Liver (tissue), 9 donors: Measurements from ENCODE around the gene VWF. TPM values are rescaled to one million over a fixed set of nuclear protein-coding genes. Genes with fewer than 3 reads are reported as not detected.

Experiments
- DNase-seq: peaks from one replicate; pipeline ENCODE4 v3.0.0-alpha.2; 2017; ENCODE audit warnings: low spot score
- H3K27ac ChIP-seq, 2 donors: one replicate each; pipeline ENCODE4 v1.7.0; 2013; ENCODE audit warnings: inconsistent platforms in 2 of 2, low read length in 2 of 2, control low read depth in 1 of 2, low read depth in 1 of 2, mild to moderate bottlenecking in 1 of 2
- H3K27me3 ChIP-seq, 4 donors: one replicate each; pipeline versions ENCODE4 v1.6.1 to v1.7.0; 2013; ENCODE audit warnings: low read length in 3 of 4, inconsistent platforms in 1 of 4, mild to moderate bottlenecking in 1 of 4, moderate library complexity in 1 of 4; ENCODE audit not compliant: control insufficient read depth in 4 of 4, insufficient read depth in 4 of 4
- H3K36me3 ChIP-seq, 4 donors: one replicate each; pipeline versions ENCODE4 v1.6.1 to v1.7.0; 2013; ENCODE audit warnings: low read length in 3 of 4, mild to moderate bottlenecking in 3 of 4, low read depth in 1 of 4, moderate library complexity in 1 of 4; ENCODE audit not compliant: control insufficient read depth in 4 of 4, insufficient read depth in 3 of 4
- H3K4me1 ChIP-seq, 4 donors: one replicate each; pipeline versions ENCODE4 v1.6.1 to v1.7.0; 2013; ENCODE audit warnings: low read length in 3 of 4, mild to moderate bottlenecking in 3 of 4, moderate library complexity in 1 of 4; ENCODE audit not compliant: control insufficient read depth in 4 of 4, insufficient read depth in 4 of 4
- H3K4me3 ChIP-seq, 3 donors: one replicate each; pipeline versions ENCODE4 v1.6.1 to v1.7.0; 2013; ENCODE audit warnings: low read length in 3 of 3, control low read depth in 1 of 3, low read depth in 1 of 3, mild to moderate bottlenecking in 1 of 3
- H3K9ac ChIP-seq, 2 donors: one replicate each; pipeline ENCODE4 v1.7.0; 2013; ENCODE audit warnings: low read length in 2 of 2, mild to moderate bottlenecking in 2 of 2, moderate library complexity in 2 of 2, control low read depth in 1 of 2, low read depth in 1 of 2
- H3K9me3 ChIP-seq, 4 donors: one replicate each; pipeline versions ENCODE4 v1.6.1 to v1.7.0; 2013; ENCODE audit warnings: low read length in 3 of 4; ENCODE audit not compliant: control insufficient read depth in 4 of 4
- EGR1 ChIP-seq, 2 donors: IDR thresholded peaks; 2 replicates each; pipeline ENCODE4 v1.6.1; 2016 to 2018; ENCODE audit warnings: antibody characterized with exemption in 2 of 2, low read depth in 2 of 2
- FOXA1 ChIP-seq: IDR thresholded peaks from 2 replicates; pipeline ENCODE4 v1.6.1; 2016; ENCODE audit warnings: antibody characterized with exemption
- HNF4A ChIP-seq, 2 donors: conservative IDR thresholded peaks; 2 replicates each; pipeline ENCODE4 v1.6.1; 2016; ENCODE audit warnings: antibody characterized with exemption in 2 of 2, mild to moderate bottlenecking in 2 of 2
- JUND ChIP-seq, 2 donors: IDR thresholded peaks; 2 replicates each; pipeline ENCODE4 v1.6.1; 2016; ENCODE audit warnings: antibody characterized with exemption in 2 of 2
- NR2F2 ChIP-seq: IDR thresholded peaks from 2 replicates; pipeline ENCODE4 v1.6.1; 2016; ENCODE audit warnings: antibody characterized with exemption
- RAD21 ChIP-seq, 2 donors: IDR thresholded peaks; 2 replicates each; pipeline ENCODE4 v1.6.1; 2016; ENCODE audit warnings: antibody characterized with exemption in 2 of 2, mild to moderate bottlenecking in 2 of 2
- RXRA ChIP-seq, 2 donors: IDR thresholded peaks; 2 replicates each; pipeline ENCODE4 v1.6.1; 2017 to 2018; ENCODE audit warnings: antibody characterized with exemption in 2 of 2, mild to moderate bottlenecking in 1 of 2
- SP1 ChIP-seq: IDR thresholded peaks from 2 replicates; pipeline ENCODE4 v1.6.1; 2018; ENCODE audit warnings: antibody characterized with exemption, mild to moderate bottlenecking
- TAF1 ChIP-seq: conservative IDR thresholded peaks from 2 replicates; pipeline ENCODE4 v1.6.1; 2016; ENCODE audit warnings: antibody characterized with exemption, mild to moderate bottlenecking
- YY1 ChIP-seq: IDR thresholded peaks from 2 replicates; pipeline ENCODE4 v1.6.1; 2016; ENCODE audit warnings: antibody characterized with exemption, mild to moderate bottlenecking
- WGBS: extraction: QIAGEN DNeasy Blood & Tissue Kit; methylation state at CpG from one replicate; pipeline ENCODE4 v1.1.7; 2013; 5-methylcytosine and 5-hydroxymethylcytosine counted together
- polyA plus RNA-seq, 2 donors: library from polyadenylated mRNA; stranded (reverse) in 1 of 2; unstranded in 1 of 2; fragments of 200-250 nt in 1 of 2; fragments of >200 nt in 1 of 2; fragmentation: Nextera tagmentation in 1 of 2; extraction: Ambion mirVana in 1 of 2; gene quantifications; one replicate each; pipeline versions ENCODE4 v1.2.1 to v1.2.3, GENCODE V29; 2013 to 2015
- total RNA-seq, 2 donors: library from RNA; depleted of rRNA; stranded (reverse); fragments of >200 nt; gene quantifications; one replicate each; pipeline ENCODE4 v1.2.3, GENCODE V29; 2014
- TF ChIP-seq, protein P1 (sequence below): fragments of 150-350 bp; IDR thresholded peaks from 2 replicates; pipeline ENCODE4 v1.5.1; 2017; ENCODE audit warnings: improper control_type of control experiment, low read depth, low read length; ENCODE audit not compliant: missing input control
- TF ChIP-seq, protein P2 (sequence below): IDR thresholded peaks from 2 replicates; pipeline ENCODE4 v1.6.1; 2016; ENCODE audit warnings: antibody characterized with exemption, mild to moderate bottlenecking
- TF ChIP-seq, protein P3 (sequence below): IDR thresholded peaks from 2 replicates; pipeline ENCODE4 v1.6.1; 2016; ENCODE audit warnings: antibody characterized with exemption
- donor health status: healthy.
- donor health status: healthy.
- donor health status: healthy.
- donor health status: healthy.
- donor health status: healthy.

Gene VWF
- total and polyA plus RNA-seq, 4 donors, result 2.1 to 10.8 (median 4.0) TPM

DNA sequence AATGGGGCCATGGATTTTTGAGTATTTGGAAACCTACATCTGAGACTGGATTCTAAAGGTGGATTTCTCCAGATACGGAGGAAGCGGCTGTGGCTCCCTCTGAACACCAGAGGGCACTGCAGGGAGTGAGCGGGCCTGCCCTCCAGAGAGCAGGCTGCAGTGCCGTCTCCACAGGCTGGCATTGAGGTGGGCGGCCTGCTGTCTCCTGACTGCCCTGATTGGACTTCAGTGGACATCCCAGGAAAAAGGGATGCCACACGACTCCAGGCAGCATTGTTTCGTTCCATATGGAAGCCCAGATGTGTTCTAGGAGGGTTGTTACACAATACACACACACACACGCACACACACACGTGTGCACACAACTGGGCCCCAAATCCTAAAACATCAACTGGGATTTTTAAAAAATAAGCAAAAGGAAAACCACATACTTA is 158.5 kb downstream of the VWF start:
- Histone ChIP-seq H3K4me1 (no peaks in the 10 kb centered on the region), H3K4me3 (no peak overlapping the region), H3K9me3 (no peaks in the 10 kb centered on the region), H3K27me3 (no peaks in the 10 kb centered on the region), H3K36me3 (no peaks in the 10 kb centered on the region), H3K9ac (no peak overlapping the region), H3K27ac (no peak overlapping the region)
- WGBS, result 32% methylated on average over 9 of the region's 9 CpGs
- peak; percentile 51 for DNase-seq
- TF ChIP-seq EGR1 (IDR thresholded peaks at IDR 0.05; ENCODE audit: low read depth in 2 of 2) (no peak), SP1 (no peak), JUND (IDR thresholded peaks at IDR 0.05) (no peak), FOXA1 (no peak), YY1 (no peak), RAD21 (IDR thresholded peaks at IDR 0.05) (peak; percentile 46 to 76)
- TF ChIP-seq, protein P1, sequence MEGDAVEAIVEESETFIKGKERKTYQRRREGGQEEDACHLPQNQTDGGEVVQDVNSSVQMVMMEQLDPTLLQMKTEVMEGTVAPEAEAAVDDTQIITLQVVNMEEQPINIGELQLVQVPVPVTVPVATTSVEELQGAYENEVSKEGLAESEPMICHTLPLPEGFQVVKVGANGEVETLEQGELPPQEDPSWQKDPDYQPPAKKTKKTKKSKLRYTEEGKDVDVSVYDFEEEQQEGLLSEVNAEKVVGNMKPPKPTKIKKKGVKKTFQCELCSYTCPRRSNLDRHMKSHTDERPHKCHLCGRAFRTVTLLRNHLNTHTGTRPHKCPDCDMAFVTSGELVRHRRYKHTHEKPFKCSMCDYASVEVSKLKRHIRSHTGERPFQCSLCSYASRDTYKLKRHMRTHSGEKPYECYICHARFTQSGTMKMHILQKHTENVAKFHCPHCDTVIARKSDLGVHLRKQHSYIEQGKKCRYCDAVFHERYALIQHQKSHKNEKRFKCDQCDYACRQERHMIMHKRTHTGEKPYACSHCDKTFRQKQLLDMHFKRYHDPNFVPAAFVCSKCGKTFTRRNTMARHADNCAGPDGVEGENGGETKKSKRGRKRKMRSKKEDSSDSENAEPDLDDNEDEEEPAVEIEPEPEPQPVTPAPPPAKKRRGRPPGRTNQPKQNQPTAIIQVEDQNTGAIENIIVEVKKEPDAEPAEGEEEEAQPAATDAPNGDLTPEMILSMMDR, result peak; percentile 77

DNA sequence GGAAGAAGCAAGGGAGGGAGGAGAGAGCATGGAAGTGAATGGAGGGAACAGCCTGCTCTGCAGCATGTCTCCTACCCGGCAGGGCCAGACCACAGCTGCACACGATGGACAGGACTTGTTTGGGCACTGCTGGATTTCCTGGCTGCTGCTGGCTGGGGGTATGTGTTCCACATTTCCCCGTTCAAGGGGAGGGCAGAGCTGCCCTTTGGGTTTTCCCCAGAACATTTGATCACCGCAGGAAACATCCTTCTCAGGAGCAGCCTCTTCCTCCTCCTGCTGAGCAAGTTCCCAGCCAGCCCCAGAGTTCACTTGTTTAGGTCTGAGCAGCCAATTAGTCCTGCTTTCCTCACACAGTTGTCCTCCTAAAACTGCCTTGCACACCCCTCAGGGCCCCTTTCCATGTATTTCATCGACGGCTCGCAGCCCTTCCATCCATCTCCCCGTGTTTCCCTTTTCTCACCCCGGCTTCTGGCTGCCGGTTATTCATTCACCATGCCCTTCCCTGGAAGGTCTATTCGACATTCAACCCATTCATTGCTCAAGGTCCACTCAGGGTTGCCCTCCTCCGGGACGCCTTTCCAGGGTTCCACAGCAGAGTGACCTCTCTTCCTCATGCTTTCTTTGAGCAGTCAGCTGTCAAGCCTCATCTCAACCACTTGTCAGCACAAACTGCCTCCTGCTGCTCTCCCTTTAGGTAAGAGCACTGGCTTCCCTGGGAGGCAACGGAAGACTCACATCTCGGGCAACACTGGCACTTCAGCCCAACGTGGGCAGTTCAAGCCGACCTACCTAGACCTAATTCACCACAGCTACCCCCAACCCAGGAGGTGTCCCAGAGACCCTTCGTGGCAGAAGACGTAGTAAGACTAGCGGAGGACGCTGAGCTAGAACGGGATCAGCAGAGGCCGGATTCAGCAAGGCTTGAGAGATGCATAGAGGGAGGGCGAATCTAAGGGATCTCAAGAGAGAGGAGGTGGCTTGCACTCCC is 159.3 kb downstream of the VWF start:
- 67% methylated on average over 24 of the region's 24 CpGs for WGBS

More for the DNA sequence above, 159.3 kb downstream of the VWF start:
- Histone ChIP-seq H3K27ac (no peak overlapping the region), H3K9me3 (no peaks in the 10 kb centered on the region), H3K27me3 (no peaks in the 10 kb centered on the region), H3K4me1 (no peaks in the 10 kb centered on the region), H3K36me3 (no peaks in the 10 kb centered on the region), H3K9ac (no peak overlapping the region), H3K4me3 (no peak overlapping the region)
- DNase-seq, result no peak
- TF ChIP-seq, protein P2, sequence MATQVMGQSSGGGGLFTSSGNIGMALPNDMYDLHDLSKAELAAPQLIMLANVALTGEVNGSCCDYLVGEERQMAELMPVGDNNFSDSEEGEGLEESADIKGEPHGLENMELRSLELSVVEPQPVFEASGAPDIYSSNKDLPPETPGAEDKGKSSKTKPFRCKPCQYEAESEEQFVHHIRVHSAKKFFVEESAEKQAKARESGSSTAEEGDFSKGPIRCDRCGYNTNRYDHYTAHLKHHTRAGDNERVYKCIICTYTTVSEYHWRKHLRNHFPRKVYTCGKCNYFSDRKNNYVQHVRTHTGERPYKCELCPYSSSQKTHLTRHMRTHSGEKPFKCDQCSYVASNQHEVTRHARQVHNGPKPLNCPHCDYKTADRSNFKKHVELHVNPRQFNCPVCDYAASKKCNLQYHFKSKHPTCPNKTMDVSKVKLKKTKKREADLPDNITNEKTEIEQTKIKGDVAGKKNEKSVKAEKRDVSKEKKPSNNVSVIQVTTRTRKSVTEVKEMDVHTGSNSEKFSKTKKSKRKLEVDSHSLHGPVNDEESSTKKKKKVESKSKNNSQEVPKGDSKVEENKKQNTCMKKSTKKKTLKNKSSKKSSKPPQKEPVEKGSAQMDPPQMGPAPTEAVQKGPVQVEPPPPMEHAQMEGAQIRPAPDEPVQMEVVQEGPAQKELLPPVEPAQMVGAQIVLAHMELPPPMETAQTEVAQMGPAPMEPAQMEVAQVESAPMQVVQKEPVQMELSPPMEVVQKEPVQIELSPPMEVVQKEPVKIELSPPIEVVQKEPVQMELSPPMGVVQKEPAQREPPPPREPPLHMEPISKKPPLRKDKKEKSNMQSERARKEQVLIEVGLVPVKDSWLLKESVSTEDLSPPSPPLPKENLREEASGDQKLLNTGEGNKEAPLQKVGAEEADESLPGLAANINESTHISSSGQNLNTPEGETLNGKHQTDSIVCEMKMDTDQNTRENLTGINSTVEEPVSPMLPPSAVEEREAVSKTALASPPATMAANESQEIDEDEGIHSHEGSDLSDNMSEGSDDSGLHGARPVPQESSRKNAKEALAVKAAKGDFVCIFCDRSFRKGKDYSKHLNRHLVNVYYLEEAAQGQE, result no peak
- TF ChIP-seq TAF1, result no peak
- TF ChIP-seq, protein P3, sequence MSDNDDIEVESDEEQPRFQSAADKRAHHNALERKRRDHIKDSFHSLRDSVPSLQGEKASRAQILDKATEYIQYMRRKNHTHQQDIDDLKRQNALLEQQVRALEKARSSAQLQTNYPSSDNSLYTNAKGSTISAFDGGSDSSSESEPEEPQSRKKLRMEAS, result no peak
- no peak for TF ChIP-seq HNF4A (conservative IDR thresholded peaks at IDR 0.05)
- TF ChIP-seq NR2F2, result no peak
- TF ChIP-seq RXRA (IDR thresholded peaks at IDR 0.05), result no peak
- no peak for TF ChIP-seq SP1
